GM18502 (cell line): Measurements from ENCODE around the gene TAT.
"Not testable (repeated sequence)": the region's sequence is repeated elsewhere in the genome, so short reads cannot be mapped to it uniquely, and the experiment has no call there.

Experiments
- ATAC-seq: cut with Tn5 transposase; IDR thresholded peaks from one replicate; pipeline ENCODE4 v1.9.1; 2021; ENCODE audit warnings: mild to moderate bottlenecking; ENCODE audit not compliant: unreplicated experiment, poor library complexity

The TAT gene

GRCh38 chr16:71585318-71585703, 8.4 kb upstream of the TAT start:
- ATAC-seq: no peak

GRCh38 chr16:71584543-71585317, 7.8 kb upstream of the TAT start:
- no peak for ATAC-seq

- ATAC-seq: not testable (repeated sequence)
Measured at GRCh38 chr16:71582553-71582848, 5.6 kb upstream of the TAT start.

- no peak for ATAC-seq
Measured at GRCh38 chr16:71574702-71575101, 2.2 kb downstream of the TAT start.

GRCh38 chr16:71573387-71574094, 3.4 kb downstream of the TAT start:
- no peak for ATAC-seq

- ATAC-seq: no peak
Measured at GRCh38 chr16:71572497-71573116, 4.3 kb downstream of the TAT start.

GRCh38 chr16:71570144-71570543, 6.7 kb downstream of the TAT start:
- no peak for ATAC-seq

- no peak for ATAC-seq
Measured at GRCh38 chr16:71569621-71570020, 7.3 kb downstream of the TAT start.

GRCh38 chr16:71568551-71568950, 8.3 kb downstream of the TAT start:
- ATAC-seq: no peak

GRCh38 chr16:71567931-71568330, 9.0 kb downstream of the TAT start:
- ATAC-seq: no peak

GRCh38 chr16:71565812-71566700, 10.8 kb downstream of the TAT start:
- no peak for ATAC-seq

GRCh38 chr16:71564335-71564967, 12.4 kb downstream of the TAT start:
- ATAC-seq: peak; percentile 5

- ATAC-seq: no peak
Measured at GRCh38 chr16:71562552-71562951, 14.3 kb downstream of the TAT start.

GRCh38 chr16:71561886-71562285, 15.0 kb downstream of the TAT start:
- not testable (repeated sequence) for ATAC-seq

GRCh38 chr16:71559855-71560254, 17.0 kb downstream of the TAT start:
- no peak for ATAC-seq

- ATAC-seq: no peak
Measured at GRCh38 chr16:71557954-71558582, 18.8 kb downstream of the TAT start.

- no peak for ATAC-seq
Measured at GRCh38 chr16:71557299-71557698, 19.6 kb downstream of the TAT start.

- ATAC-seq: no peak
Measured at GRCh38 chr16:71555230-71555891, 21.5 kb downstream of the TAT start.
